HEK293T (cell line): ENCODE results near the gene EIF2S3.
"Not testable (repeated sequence)": the region's sequence is repeated elsewhere in the genome, so short reads cannot be mapped to it uniquely, and the experiment has no call there.

Experiments
- CTCF ChIA-PET: fragments of 350-600 bp; formaldehyde crosslinking; extraction: SDS; loops from one replicate; lab custom pipeline; 2021; ENCODE audit warnings: antibody characterized with exemption, inconsistent platforms; lab: Yijun Ruan, JAX
- POLR2A ChIA-PET: fragments of 350-600 bp; formaldehyde crosslinking; extraction: SDS; loops from one replicate; lab custom pipeline; 2020; ENCODE audit warnings: antibody characterized with exemption, inconsistent platforms; lab: Yijun Ruan, JAX
- DNase-seq: peaks from one replicate; pipeline ENCODE4 v3.0.0; 2012; ENCODE audit warnings: mixed read lengths; ENCODE audit errors: extremely low spot score
- ARNT ChIP-seq: fragments of 450-650 bp; IDR thresholded peaks from 2 replicates; pipeline ENCODE4 v1.6.1; 2017; ENCODE audit warnings: mild to moderate bottlenecking
- BHLHE40 ChIP-seq: fragments of 450-650 bp; IDR thresholded peaks from 2 replicates; pipeline ENCODE4 v1.6.1; 2016; ENCODE audit warnings: mild to moderate bottlenecking, moderate library complexity, borderline replicate concordance
- CTBP1 ChIP-seq: fragments of 450-650 bp; IDR thresholded peaks from 2 replicates; pipeline ENCODE4 v1.6.1; 2016; ENCODE audit warnings: borderline replicate concordance
- ELF4 ChIP-seq: fragments of 450-650 bp; IDR thresholded peaks from 2 replicates; pipeline ENCODE4 v1.6.1; 2017; ENCODE audit warnings: antibody characterized with exemption
- FOXA1 ChIP-seq: fragments of 450-650 bp; IDR thresholded peaks from 2 replicates; pipeline ENCODE4 v1.6.1; 2016; ENCODE audit warnings: mild to moderate bottlenecking
- FOXK2 ChIP-seq: fragments of 450-650 bp; IDR thresholded peaks from 2 replicates; pipeline ENCODE4 v1.6.1; 2016; ENCODE audit warnings: mild to moderate bottlenecking
- FOXM1 ChIP-seq: fragments of 450-650 bp; IDR thresholded peaks from 2 replicates; pipeline ENCODE4 v1.6.1; 2017; ENCODE audit warnings: mild to moderate bottlenecking, borderline replicate concordance
- HDGF ChIP-seq: fragments of 450-650 bp; IDR thresholded peaks from 2 replicates; pipeline ENCODE4 v1.6.1; 2017; ENCODE audit warnings: antibody characterized with exemption, borderline replicate concordance
- L3MBTL2 ChIP-seq: fragments of 450-650 bp; conservative IDR thresholded peaks from 2 replicates; pipeline ENCODE4 v1.6.1; 2016; ENCODE audit warnings: mild to moderate bottlenecking
- LEF1 ChIP-seq: fragments of 450-650 bp; IDR thresholded peaks from 2 replicates; pipeline ENCODE4 v1.6.1; 2017; ENCODE audit warnings: mild to moderate bottlenecking, borderline replicate concordance
- NFRKB ChIP-seq: fragments of 450-650 bp; IDR thresholded peaks from 2 replicates; pipeline ENCODE4 v1.6.1; 2016; ENCODE audit warnings: mild to moderate bottlenecking, moderate library complexity
- PKNOX1 ChIP-seq: fragments of 450-650 bp; IDR thresholded peaks from 2 replicates; pipeline ENCODE4 v1.6.1; 2016
- SP1 ChIP-seq: fragments of 450-650 bp; IDR thresholded peaks from 2 replicates; pipeline ENCODE4 v1.6.1; 2017
- SUZ12 ChIP-seq: fragments of 450-650 bp; IDR thresholded peaks from 2 replicates; pipeline ENCODE4 v1.6.1; 2016; ENCODE audit warnings: mild to moderate bottlenecking
- TARDBP ChIP-seq: fragments of 450-650 bp; IDR thresholded peaks from 2 replicates; pipeline ENCODE4 v1.6.1; 2016
- ZNF384 ChIP-seq: fragments of 450-650 bp; IDR thresholded peaks from 2 replicates; pipeline ENCODE4 v1.6.1; 2016

EIF2S3 gene

GRCh38 chrX:24026432-24026831, 28.3 kb upstream of the EIF2S3 start:
- POLR2A ChIA-PET: interaction anchor here (0.6 to 3.5 kb wide), 12 partner anchors 8 to 274 kb away, joined by 3 to 30 read pairs (median 4); partner anchors contain the start of genes EIF2S3 and SAT1
- CTCF ChIA-PET: interaction anchor here (0.7 to 2.3 kb wide), 2 partner anchors 27 to 104 kb away, joined by 4 to 11 read pairs; no protein-coding TSS in a partner anchor
- DNase-seq: no peak

GRCh38 chrX:24027086-24027485, 27.7 kb upstream of the EIF2S3 start, which contains the start of gene KLHL15:
Gene KLHL15, minus strand, starts transcription at chrX:24027186. Its CDS starts 20,493 bp downstream, at chrX:24006693.
- no peak for DNase-seq
- CTCF ChIA-PET: interaction anchor here (2.3 kb wide), 1 partner anchor 27 kb away, joined by 11 read pairs; no protein-coding TSS in a partner anchor
- TF ChIP-seq FOXM1 (no peak), SUZ12 (no peak), SP1 (no peak), FOXA1 (no peak), L3MBTL2 (no peak), NFRKB (no peak), LEF1 (no peak), HDGF (no peak), TARDBP (no peak), BHLHE40 (no peak), ELF4 (no peak), FOXK2 (no peak), ARNT (no peak), ZNF384 (no peak), PKNOX1 (no peak), CTBP1 (no peak)
- POLR2A ChIA-PET: interaction anchor here (0.8 to 3.5 kb wide), 6 partner anchors 10 to 275 kb away, joined by 3 to 30 read pairs (median 4); partner anchors contain the start of gene EIF2S3

More at GRCh38 chrX:24026432-24026831, 28.3 kb upstream of the EIF2S3 start:
- TF ChIP-seq NFRKB (no peak), PKNOX1 (no peak), TARDBP (no peak), SP1 (no peak), FOXK2 (no peak), CTBP1 (no peak), ARNT (no peak), ZNF384 (no peak), HDGF (no peak), L3MBTL2 (no peak), FOXM1 (no peak), BHLHE40 (no peak), SUZ12 (no peak), LEF1 (no peak), FOXA1 (no peak)

GRCh38 chrX:24027985-24028384, 26.8 kb upstream of the EIF2S3 start:
- ChIA-PET POLR2A (interaction anchor here (3.5 kb wide), 1 partner anchor 26 kb away, joined by 30 read pairs; the partner anchor contains the start of gene EIF2S3), CTCF (no interaction called here)
- DNase-seq: no peak
- TF ChIP-seq CTBP1: no peak
- TF ChIP-seq SUZ12: no peak
- no peak for TF ChIP-seq ELF4
- no peak for TF ChIP-seq FOXA1
- no peak for TF ChIP-seq ZNF384
- no peak for TF ChIP-seq L3MBTL2
- TF ChIP-seq SP1: no peak
- no peak for TF ChIP-seq BHLHE40
- no peak for TF ChIP-seq TARDBP
- no peak for TF ChIP-seq ARNT

GRCh38 chrX:24030597-24030996, 24.2 kb upstream of the EIF2S3 start:
- POLR2A ChIA-PET: interaction anchor here (2.8 kb wide), 1 partner anchor 24 kb away, joined by 10 read pairs; the partner anchor contains the start of gene EIF2S3
- no peak for DNase-seq
- TF ChIP-seq LEF1 (no peak), FOXA1 (no peak), SP1 (no peak), FOXM1 (no peak), HDGF (no peak), NFRKB (no peak)
- CTCF ChIA-PET: interaction anchor here (0.6 kb wide), 1 partner anchor 122 kb away, joined by 6 read pairs; no protein-coding TSS in a partner anchor

- ChIA-PET POLR2A (interaction anchor here (1.3 to 1.9 kb wide), 3 partner anchors 9 to 20 kb away, joined by 3 to 8 read pairs (median 7); no protein-coding TSS in a partner anchor), CTCF (interaction anchor here (0.6 kb wide), 1 partner anchor 41 kb away, joined by 3 read pairs; no protein-coding TSS in a partner anchor)
- DNase-seq: no peak
- TF ChIP-seq FOXA1 (no peak), FOXK2 (no peak), LEF1 (no peak), HDGF (no peak), PKNOX1 (no peak), ELF4 (no peak), FOXM1 (no peak), CTBP1 (no peak), NFRKB (no peak), TARDBP (no peak)
Measured at GRCh38 chrX:24034485-24034884, 20.3 kb upstream of the EIF2S3 start.

GRCh38 chrX:24037729-24038128, 17.0 kb upstream of the EIF2S3 start:
- CTCF ChIA-PET: no interaction called here
- DNase-seq: no peak
- POLR2A ChIA-PET: interaction anchor here (0.9 to 1.0 kb wide), 2 partner anchors 11 to 12 kb away, joined by 3 read pairs; partner anchors contain the start of gene KLHL15
- TF ChIP-seq ZNF384 (no peak), ARNT (no peak), TARDBP (no peak), SUZ12 (no peak), BHLHE40 (no peak), NFRKB (no peak), FOXM1 (no peak), L3MBTL2 (no peak), FOXA1 (no peak), ELF4 (no peak), SP1 (no peak), HDGF (no peak)

- CTCF ChIA-PET, DNase-seq, POLR2A ChIA-PET: not testable (repeated sequence)
Measured at GRCh38 chrX:24046060-24046459, 8.7 kb upstream of the EIF2S3 start.

GRCh38 chrX:24049643-24050042, 5.1 kb upstream of the EIF2S3 start:
- DNase-seq, CTCF ChIA-PET: not testable (repeated sequence)
- POLR2A ChIA-PET: interaction anchor here (0.7 to 1.6 kb wide), 3 partner anchors 13 to 24 kb away, joined by 3 to 5 read pairs (median 3); no protein-coding TSS in a partner anchor
